MM.1S (cell line): Measurements from ENCODE around the gene CNNM3.

ENCODE experiments used
- DNase-seq: peaks from one replicate; pipeline ENCODE4 v3.0.0-alpha.2; 2015
- H2AFZ ChIP-seq: fragments of 300-600 bp; sonication (generic); 2 replicates; pipeline ENCODE4 v1.6.0; 2016; ENCODE audit warnings: antibody characterized with exemption, low read length
- H3F3A ChIP-seq: fragments of 300-600 bp; sonication (generic); 2 replicates; pipeline ENCODE4 v1.6.1; 2016; ENCODE audit warnings: mild to moderate bottlenecking, antibody characterized with exemption, low read length, moderate library complexity, mixed read lengths; ENCODE audit not compliant: insufficient read depth
- H3K27ac ChIP-seq: fragments of 300-600 bp; sonication (generic); 2 replicates; pipeline ENCODE4 v1.5.1; 2016; ENCODE audit warnings: mild to moderate bottlenecking, low read length
- H3K27me3 ChIP-seq: fragments of 300-600 bp; sonication (generic); replicated peaks from 2 replicates; pipeline ENCODE4 v1.6.0; 2016; ENCODE audit warnings: low read length; ENCODE audit not compliant: insufficient read depth
- H3K36me3 ChIP-seq: fragments of 300-600 bp; sonication (generic); replicated peaks from 2 replicates; pipeline ENCODE4 v1.6.1; 2016; ENCODE audit warnings: mild to moderate bottlenecking, low read length, mixed read lengths; ENCODE audit not compliant: insufficient read depth
- H3K4me1 ChIP-seq: fragments of 300-600 bp; sonication (generic); 2 replicates; pipeline ENCODE4 v1.6.1; 2016; ENCODE audit warnings: low read length, mixed read lengths
- H3K4me2 ChIP-seq: fragments of 300-600 bp; sonication (generic); 2 replicates; pipeline ENCODE4 v1.6.0; 2016; ENCODE audit warnings: low read depth, low read length
- H3K4me3 ChIP-seq: fragments of 300-600 bp; sonication (generic); 2 replicates; pipeline ENCODE4 v1.5.1; 2016; ENCODE audit warnings: low read length, mixed read lengths
- H3K79me2 ChIP-seq: fragments of 300-600 bp; sonication (generic); 2 replicates; pipeline ENCODE4 v1.6.1; 2016; ENCODE audit warnings: mixed run types, low read length, mixed read lengths
- H3K9ac ChIP-seq: fragments of 300-600 bp; sonication (generic); 2 replicates; pipeline ENCODE4 v1.6.1; 2016; ENCODE audit warnings: low read length, mixed read lengths
- H3K9me2 ChIP-seq: fragments of 300-600 bp; sonication (generic); replicated peaks from 2 replicates; pipeline ENCODE4 v1.6.1; 2016; ENCODE audit warnings: mild to moderate bottlenecking, low read length, mixed read lengths; ENCODE audit not compliant: insufficient read depth
- H3K9me3 ChIP-seq: fragments of 300-600 bp; sonication (generic); replicated peaks from 2 replicates; pipeline ENCODE4 v1.6.1; 2016; ENCODE audit warnings: mild to moderate bottlenecking, low read length, mixed read lengths; ENCODE audit not compliant: insufficient read depth
- H4K20me1 ChIP-seq: fragments of 300-600 bp; sonication (generic); 2 replicates; pipeline ENCODE4 v1.6.1; 2016; ENCODE audit warnings: mild to moderate bottlenecking, low read length, moderate library complexity, mixed read lengths; ENCODE audit not compliant: insufficient read depth
- EZH2 ChIP-seq: fragments of 300-600 bp; sonication (generic); optimal IDR thresholded peaks from 2 replicates; pipeline ENCODE3; 2017; ENCODE audit warnings: low read depth, mild to moderate bottlenecking, antibody characterized with exemption, low read length, mixed read lengths
- EZH2phosphoT487 ChIP-seq: fragments of 300-600 bp; sonication (generic); IDR thresholded peaks from 2 replicates; pipeline ENCODE4 v1.6.1; 2018; ENCODE audit warnings: antibody characterized with exemption, low read length
- TF ChIP-seq, protein P1 (sequence below): fragments of 300-600 bp; sonication (generic); IDR thresholded peaks from 2 replicates; pipeline ENCODE4 v1.5.1; 2016; ENCODE audit warnings: antibody characterized with exemption, low read length, mixed read lengths

CNNM3 gene

DNA sequence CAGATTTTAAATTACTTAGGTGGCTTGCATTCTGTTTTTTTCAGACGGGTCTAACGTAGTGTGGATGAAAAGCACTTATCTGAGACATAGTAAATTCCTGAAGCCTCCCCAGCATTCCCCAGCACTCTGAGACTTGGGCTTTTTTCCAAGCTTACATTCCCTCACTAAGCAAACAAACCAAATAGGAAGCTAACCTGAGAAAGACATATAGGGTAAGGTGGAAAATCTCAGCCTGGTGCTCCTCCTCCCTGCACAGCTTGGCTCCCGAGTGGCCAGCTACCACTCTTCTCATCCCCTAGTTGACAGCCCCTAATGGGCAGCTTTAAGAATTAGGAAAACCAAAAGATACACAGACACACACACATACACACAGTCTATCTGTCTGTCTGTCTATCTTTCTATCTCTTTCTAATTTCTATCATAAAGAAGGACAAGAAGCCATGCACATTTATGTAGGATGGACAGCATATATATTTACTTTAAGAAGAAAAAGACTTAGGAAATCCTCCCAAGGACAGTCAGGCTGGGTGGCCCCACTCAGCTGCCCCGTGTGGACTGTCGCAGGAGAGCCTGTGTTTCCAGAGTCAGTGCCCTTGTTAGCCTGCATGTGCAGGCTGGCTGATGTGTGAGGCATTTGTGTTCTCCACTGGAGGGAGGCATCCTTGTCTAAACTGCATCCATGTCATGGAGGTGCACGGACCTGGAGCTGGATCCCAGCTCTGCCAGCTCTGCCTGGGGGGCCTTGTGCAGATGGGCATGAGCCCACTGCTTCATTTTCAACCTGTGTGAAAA is 8.2 kb downstream of the CNNM3 start:
- no peaks in the 10 kb centered on the region for H3K9me3 ChIP-seq
- H2AFZ ChIP-seq: no peak overlapping the region
- H3K9ac ChIP-seq: no peak overlapping the region
- no peak overlapping the region for H3K27ac ChIP-seq
- TF ChIP-seq EZH2: no peak
- TF ChIP-seq, protein P1, sequence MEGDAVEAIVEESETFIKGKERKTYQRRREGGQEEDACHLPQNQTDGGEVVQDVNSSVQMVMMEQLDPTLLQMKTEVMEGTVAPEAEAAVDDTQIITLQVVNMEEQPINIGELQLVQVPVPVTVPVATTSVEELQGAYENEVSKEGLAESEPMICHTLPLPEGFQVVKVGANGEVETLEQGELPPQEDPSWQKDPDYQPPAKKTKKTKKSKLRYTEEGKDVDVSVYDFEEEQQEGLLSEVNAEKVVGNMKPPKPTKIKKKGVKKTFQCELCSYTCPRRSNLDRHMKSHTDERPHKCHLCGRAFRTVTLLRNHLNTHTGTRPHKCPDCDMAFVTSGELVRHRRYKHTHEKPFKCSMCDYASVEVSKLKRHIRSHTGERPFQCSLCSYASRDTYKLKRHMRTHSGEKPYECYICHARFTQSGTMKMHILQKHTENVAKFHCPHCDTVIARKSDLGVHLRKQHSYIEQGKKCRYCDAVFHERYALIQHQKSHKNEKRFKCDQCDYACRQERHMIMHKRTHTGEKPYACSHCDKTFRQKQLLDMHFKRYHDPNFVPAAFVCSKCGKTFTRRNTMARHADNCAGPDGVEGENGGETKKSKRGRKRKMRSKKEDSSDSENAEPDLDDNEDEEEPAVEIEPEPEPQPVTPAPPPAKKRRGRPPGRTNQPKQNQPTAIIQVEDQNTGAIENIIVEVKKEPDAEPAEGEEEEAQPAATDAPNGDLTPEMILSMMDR: no peak
- no peak for TF ChIP-seq EZH2phosphoT487
- peaks cover 11% of the 10 kb centered on the region for H3K36me3 ChIP-seq
- DNase-seq: no peak
- H3K79me2 ChIP-seq: peaks cover 66% of the 10 kb centered on the region
- no peaks in the 10 kb centered on the region for H3K9me2 ChIP-seq
- H3K4me1 ChIP-seq: 0 out of 2 replicates have a peak, but pooled peaks cover 8% of the 10 kb centered on the region
- H3F3A ChIP-seq: peaks cover 6% of the 10 kb centered on the region; the same call in 1 of the 2 replicates
- 0 out of 2 replicates have a peak, but pooled peaks cover 7% of the 10 kb centered on the region for H4K20me1 ChIP-seq
- H3K27me3 ChIP-seq: no peaks in the 10 kb centered on the region
- no peak overlapping the region for H3K4me2 ChIP-seq
- H3K4me3 ChIP-seq: no peak overlapping the region

GRCh38 chr2:96825057-96825456 is 9.0 kb downstream of the CNNM3 start:
- H4K20me1 ChIP-seq: 0 out of 2 replicates have a peak, but pooled peaks cover 7% of the 10 kb centered on the region
- H3K79me2 ChIP-seq: peaks cover 58% of the 10 kb centered on the region

DNA sequence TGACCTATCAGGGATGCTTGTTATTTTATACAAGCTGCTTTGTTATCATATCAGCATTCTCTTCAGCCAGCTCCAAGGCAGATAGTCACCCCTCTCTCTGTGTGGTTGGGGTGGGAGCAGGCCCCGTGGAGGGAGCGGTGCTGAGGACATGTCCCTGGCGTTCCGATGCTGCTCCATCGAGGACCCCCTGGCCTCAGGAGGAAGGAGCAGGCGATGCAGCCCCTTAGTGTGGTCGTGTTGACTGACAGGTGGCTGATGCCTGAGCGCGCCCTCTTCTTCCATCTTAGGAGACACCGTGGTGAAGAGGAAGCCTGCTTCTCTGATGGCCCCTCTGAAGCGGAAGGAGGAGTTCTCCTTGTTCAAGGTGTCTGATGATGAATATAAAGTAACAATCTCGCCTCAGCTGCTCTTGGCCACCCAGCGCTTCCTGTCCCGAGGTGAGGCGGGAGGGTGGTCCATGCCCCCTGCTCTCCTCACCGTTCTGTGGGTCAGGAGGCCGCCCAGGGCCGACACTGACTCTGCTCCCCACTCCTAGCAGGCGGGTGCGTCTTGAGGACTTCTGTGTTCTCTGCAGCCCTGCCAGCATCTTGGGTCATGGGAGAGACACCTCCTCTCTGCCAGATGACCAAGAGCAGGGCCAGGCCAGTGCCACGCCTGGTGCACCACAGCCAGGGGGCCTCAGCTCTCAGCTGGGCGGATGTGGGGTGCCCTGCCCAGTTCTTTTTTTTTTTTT is 10.6 kb downstream of the CNNM3 start:
- Histone ChIP-seq H3K9me2 (no peaks in the 10 kb centered on the region), H3K4me1 (no peaks in the 10 kb centered on the region), H3K79me2 (peaks cover 45% of the 10 kb centered on the region), H3F3A (peaks cover 20% of the 10 kb centered on the region), H3K27me3 (no peaks in the 10 kb centered on the region), H3K4me3 (no peak overlapping the region), H3K4me2 (no peak overlapping the region), H3K36me3 (peaks cover 11% of the 10 kb centered on the region), H3K9ac (no peak overlapping the region), H3K27ac (no peak overlapping the region), H3K9me3 (no peaks in the 10 kb centered on the region), H2AFZ (no peak overlapping the region), H4K20me1 (0 out of 2 replicates have a peak, but pooled peaks cover 7% of the 10 kb centered on the region)
- TF ChIP-seq, protein P1: no peak
- TF ChIP-seq EZH2phosphoT487 (no peak), EZH2 (no peak)
- no peak for DNase-seq

More at GRCh38 chr2:96825057-96825456, 9.0 kb downstream of the CNNM3 start:
- Histone ChIP-seq H2AFZ (no peak overlapping the region), H3K9ac (no peak overlapping the region), H3K9me3 (no peaks in the 10 kb centered on the region), H3K9me2 (no peaks in the 10 kb centered on the region), H3K4me2 (no peak overlapping the region), H3K4me3 (no peak overlapping the region), H3K36me3 (peaks cover 11% of the 10 kb centered on the region), H3K27ac (no peak overlapping the region), H3K4me1 (0 out of 2 replicates have a peak, but pooled peaks cover 5% of the 10 kb centered on the region), H3F3A (peaks cover 14% of the 10 kb centered on the region; the same call in 1 of the 2 replicates), H3K27me3 (no peaks in the 10 kb centered on the region)
- no peak for TF ChIP-seq EZH2phosphoT487
- TF ChIP-seq EZH2: no peak
- TF ChIP-seq, protein P1: no peak
- DNase-seq: no peak
